NCI-H1436 (cell line): ENCODE data around the gene POLK.
"Not testable (repeated sequence)": the region's sequence is repeated elsewhere in the genome, so short reads cannot be mapped to it uniquely, and the experiment has no call there.

Source experiments
- DNase-seq: peaks from one replicate; lab custom pipeline; 2025; lab: John Stamatoyannopoulos, UW

The POLK gene

GRCh38 chr5:75511435-75512382, at the start of gene POLK, which contains the start of gene CERT1:
TSS of gene POLK (plus strand) at chr5:75511891.
TSS of gene CERT1 (minus strand) at chr5:75511629. CDS start at chr5:75511207, 422 bp downstream.
- peak; percentile 98 for DNase-seq

- no peak for DNase-seq
These were observed 48.0 kb upstream of the POLK start for GRCh38 chr5:75463726-75464125.

GRCh38 chr5:75465480-75465879, 46.2 kb upstream of the POLK start:
- DNase-seq: no peak

- DNase-seq: no peak
These were observed 45.5 kb upstream of the POLK start for GRCh38 chr5:75466006-75466716.

- DNase-seq: no peak
These were observed 43.1 kb upstream of the POLK start for GRCh38 chr5:75468593-75468992.

- DNase-seq: no peak
These were observed 42.7 kb upstream of the POLK start for GRCh38 chr5:75469017-75469416.

- no peak for DNase-seq
These were observed 40.5 kb upstream of the POLK start for GRCh38 chr5:75471193-75471592.

GRCh38 chr5:75472973-75473372, 38.7 kb upstream of the POLK start:
- no peak for DNase-seq

GRCh38 chr5:75473463-75473862, 38.2 kb upstream of the POLK start:
- DNase-seq: no peak

- no peak for DNase-seq
These were observed 36.3 kb upstream of the POLK start for GRCh38 chr5:75475364-75475763.

- no peak for DNase-seq
These were observed 30.7 kb upstream of the POLK start for GRCh38 chr5:75481024-75481423.

GRCh38 chr5:75482482-75482881, 29.2 kb upstream of the POLK start:
- DNase-seq: no peak

- no peak for DNase-seq
These were observed 27.1 kb upstream of the POLK start for GRCh38 chr5:75484605-75485004.

- DNase-seq: not testable (repeated sequence)
These were observed 21.8 kb upstream of the POLK start for GRCh38 chr5:75489847-75490246.

- DNase-seq: no peak
These were observed 20.1 kb upstream of the POLK start for GRCh38 chr5:75491621-75492020.

GRCh38 chr5:75496026-75496425, 15.7 kb upstream of the POLK start:
- no peak for DNase-seq

GRCh38 chr5:75498208-75498777, 13.4 kb upstream of the POLK start:
- no peak for DNase-seq

- DNase-seq: not testable (repeated sequence)
These were observed 12.8 kb upstream of the POLK start for GRCh38 chr5:75498875-75499274.

- not testable (repeated sequence) for DNase-seq
These were observed 6.6 kb upstream of the POLK start for GRCh38 chr5:75505112-75505511.

- no peak for DNase-seq
These were observed 3.9 kb upstream of the POLK start for GRCh38 chr5:75507841-75508240.

- no peak for DNase-seq
These were observed 2.1 kb upstream of the POLK start for GRCh38 chr5:75509546-75509945.

GRCh38 chr5:75509956-75510355, 1.7 kb upstream of the POLK start:
- DNase-seq: no peak

- DNase-seq: no peak
These were observed 1.3 kb upstream of the POLK start for GRCh38 chr5:75510417-75510835.
